PC-3 (cell line): Measurements from ENCODE around the gene GAS2L3. TPM values are rescaled to one million over a fixed set of nuclear protein-coding genes. Genes with fewer than 3 reads are reported as not detected.

Source experiments
- ATAC-seq: fragments of 200-7000 bp; cut with Tn5 transposase; 2 replicates; pipeline ENCODE4 v1.9.1; 2020; ENCODE audit warnings: mild to moderate bottlenecking, moderate library complexity
- BruUV-seq: library from RNA; stranded (reverse); fragments of 400-500 nt; replicated peaks from 2 replicates; lab custom pipeline; 2021; lab: Mats Ljungman, UMichigan
- CTCF ChIA-PET: fragments of 300-600 bp; sonication (Branson Sonifier 250); formaldehyde crosslinking; loops from one replicate; lab custom pipeline; 2022; ENCODE audit warnings: antibody characterized with exemption; lab: Charles Lee
- POLR2A ChIA-PET: fragments of 300-600 bp; sonication (Branson Sonifier 250); formaldehyde crosslinking; loops from one replicate; lab custom pipeline; 2022; ENCODE audit warnings: antibody characterized with exemption; ENCODE audit not compliant: unreplicated experiment; lab: Charles Lee
- DNase-seq: peaks from one replicate; pipeline ENCODE4 v3.0.0-alpha.2; 2015
- H2AFZ ChIP-seq: fragments of 300-600 bp; sonication (generic); 2 replicates; pipeline ENCODE4 v1.6.0; 2016; ENCODE audit warnings: antibody characterized with exemption, low read length
- H3F3A ChIP-seq: fragments of 300-600 bp; sonication (generic); one replicate; pipeline ENCODE4 v1.6.0; 2017; ENCODE audit warnings: antibody characterized with exemption, low read length, control low read depth, mild to moderate bottlenecking; ENCODE audit not compliant: unreplicated experiment
- H3K27ac ChIP-seq: fragments of 300-600 bp; sonication (generic); 2 replicates; pipeline ENCODE4 v1.5.1; 2016; ENCODE audit warnings: mild to moderate bottlenecking, low read length
- H3K27me3 ChIP-seq: fragments of 300-600 bp; sonication (generic); 2 replicates; pipeline ENCODE4 v1.6.1; 2016; ENCODE audit warnings: low read length, mixed read lengths
- H3K36me3 ChIP-seq: fragments of 300-600 bp; sonication (generic); 2 replicates; pipeline ENCODE4 v1.6.1; 2016; ENCODE audit warnings: low read depth, mixed run types, low read length, mixed read lengths
- H3K4me1 ChIP-seq: fragments of 300-600 bp; sonication (generic); 2 replicates; pipeline ENCODE4 v1.5.1; 2016; ENCODE audit warnings: low read length; ENCODE audit not compliant: insufficient read depth
- H3K4me2 ChIP-seq: fragments of 300-600 bp; sonication (generic); 2 replicates; pipeline ENCODE4 v1.6.0; 2016; ENCODE audit warnings: low read length
- H3K4me3 ChIP-seq: fragments of 300-600 bp; sonication (generic); 2 replicates; pipeline ENCODE4 v1.5.1; 2016; ENCODE audit warnings: mild to moderate bottlenecking, low read length, mixed read lengths
- H3K79me2 ChIP-seq: fragments of 300-600 bp; sonication (generic); 2 replicates; pipeline ENCODE4 v1.6.1; 2017; ENCODE audit warnings: low read length, mixed read lengths
- H3K9ac ChIP-seq: fragments of 300-600 bp; sonication (generic); 2 replicates; pipeline ENCODE4 v1.6.0; 2016; ENCODE audit warnings: mild to moderate bottlenecking, low read length
- H3K9me2 ChIP-seq: fragments of 300-600 bp; sonication (generic); replicated peaks from 2 replicates; pipeline ENCODE4 v1.6.1; 2016; ENCODE audit warnings: mixed run types, low read length, mixed read lengths
- H3K9me3 ChIP-seq: fragments of 300-600 bp; sonication (generic); 2 replicates; pipeline ENCODE4 v1.6.1; 2016; ENCODE audit warnings: low read length, mixed read lengths
- H4K20me1 ChIP-seq: fragments of 300-600 bp; sonication (generic); 2 replicates; pipeline ENCODE4 v1.6.1; 2016; ENCODE audit warnings: low read length, mixed read lengths
- CTCF ChIP-seq: fragments of 300-600 bp; sonication (generic); conservative IDR thresholded peaks from 2 replicates; pipeline ENCODE4 v1.5.1; 2017; ENCODE audit warnings: antibody characterized with exemption, low read depth, mild to moderate bottlenecking, low read length
- EZH2 ChIP-seq: fragments of 300-600 bp; sonication (generic); IDR thresholded peaks from one replicate; pipeline ENCODE4 v1.6.1; 2017; ENCODE audit warnings: antibody characterized with exemption, mild to moderate bottlenecking, low read length; ENCODE audit not compliant: unreplicated experiment
- EZH2phosphoT487 ChIP-seq: fragments of 300-600 bp; sonication (generic); IDR thresholded peaks from 2 replicates; pipeline ENCODE4 v1.6.1; 2018; ENCODE audit warnings: mild to moderate bottlenecking, antibody characterized with exemption, low read length, borderline replicate concordance
- intact Hi-C: fragments of 100-400 bp; cut with micrococcal nuclease; formaldehyde crosslinking; loops from 2 replicates; pipeline ENCODE4 v1.9.0; 2023
- total RNA-seq: library from RNA; depleted of rRNA; stranded (reverse); fragments of >200 nt; gene quantifications from 2 replicates; pipeline ENCODE4 v1.2.3, GENCODE V29; 2014

GAS2L3 gene
- total RNA-seq, 1 experiment from 2014 or later, result 27.8 TPM

GRCh38 chr12:100564090-100564489, 9.4 kb upstream of the GAS2L3 start:
- no peaks in the 10 kb centered on the region for H3K9me2 ChIP-seq
- ChIA-PET POLR2A (no interaction called here), CTCF (no interaction called here)
- H3F3A ChIP-seq, result no peaks in the 10 kb centered on the region
- no peaks in the 10 kb centered on the region for H3K9me3 ChIP-seq
- no peaks in the 10 kb centered on the region for H4K20me1 ChIP-seq
- no peak for ATAC-seq
- no peak for DNase-seq
- intact Hi-C loops, result no loop called here
- H3K27ac ChIP-seq, result no peak overlapping the region
- no peak overlapping the region for H3K4me3 ChIP-seq
- no peak overlapping the region for H3K9ac ChIP-seq
- H3K36me3 ChIP-seq, result no peaks in the 10 kb centered on the region
- TF ChIP-seq CTCF (no peak), EZH2phosphoT487 (no peak), EZH2 (no peak)
- H3K4me1 ChIP-seq, result no peaks in the 10 kb centered on the region
- H2AFZ ChIP-seq, result no peak overlapping the region
- H3K4me2 ChIP-seq, result no peak overlapping the region
- no peaks in the 10 kb centered on the region for H3K79me2 ChIP-seq
- peaks cover 12% of the 10 kb centered on the region; the same call in 1 of the 2 replicates for H3K27me3 ChIP-seq
- no TSS peak for BruUV-seq

- peaks cover 12% of the 10 kb centered on the region; the same call in 1 of the 2 replicates for H3K27me3 ChIP-seq
- no TSS peak for BruUV-seq
- no peaks in the 10 kb centered on the region for H4K20me1 ChIP-seq
- DNase-seq (no peak), ATAC-seq (no peak)
- H3K4me2 ChIP-seq, result no peak overlapping the region
- no peak overlapping the region for H3K9ac ChIP-seq
- no peak overlapping the region for H2AFZ ChIP-seq
- no peaks in the 10 kb centered on the region for H3K36me3 ChIP-seq
- H3K9me3 ChIP-seq, result no peaks in the 10 kb centered on the region
- no peaks in the 10 kb centered on the region for H3K9me2 ChIP-seq
- H3K4me3 ChIP-seq, result no peak overlapping the region
- no peaks in the 10 kb centered on the region for H3F3A ChIP-seq
- no peak overlapping the region for H3K27ac ChIP-seq
- CTCF ChIA-PET, result no interaction called here
- POLR2A ChIA-PET, result no interaction called here
- intact Hi-C loops, result no loop called here
- H3K79me2 ChIP-seq, result no peaks in the 10 kb centered on the region
- H3K4me1 ChIP-seq, result no peaks in the 10 kb centered on the region
- TF ChIP-seq CTCF (no peak), EZH2phosphoT487 (no peak), EZH2 (no peak)
Observed at GRCh38 chr12:100564905-100565467, 8.5 kb upstream of the GAS2L3 start.

GRCh38 chr12:100565987-100566545, 7.4 kb upstream of the GAS2L3 start:
- Histone ChIP-seq H3K79me2 (no peaks in the 10 kb centered on the region), H3K27me3 (peaks cover 12% of the 10 kb centered on the region; the same call in 1 of the 2 replicates), H3K9ac (no peak overlapping the region), H3K9me3 (no peaks in the 10 kb centered on the region), H3K36me3 (no peaks in the 10 kb centered on the region), H2AFZ (no peak overlapping the region), H4K20me1 (no peaks in the 10 kb centered on the region), H3F3A (no peaks in the 10 kb centered on the region), H3K4me2 (no peak overlapping the region), H3K27ac (no peak overlapping the region), H3K4me3 (no peak overlapping the region), H3K9me2 (no peaks in the 10 kb centered on the region), H3K4me1 (no peaks in the 10 kb centered on the region)
- ATAC-seq (peak; percentile 29; the same call in 1 of the 2 replicates), DNase-seq (no peak)
- intact Hi-C loops, result no loop called here
- TF ChIP-seq EZH2phosphoT487 (no peak), CTCF (0 out of 2 replicates have a peak, but pooled peaks have one; percentile 11), EZH2 (no peak)
- CTCF ChIA-PET, result no interaction called here
- BruUV-seq, result no TSS peak
- POLR2A ChIA-PET, result no interaction called here
